ENCODE measurements around the gene CFAP210. TPM values are rescaled to one million over a fixed set of nuclear protein-coding genes. Genes with fewer than 3 reads are reported as not detected.
"Not testable (repeated sequence)": the region's sequence is repeated elsewhere in the genome, so short reads cannot be mapped to it uniquely, and the experiment has no call there.

CFAP210 gene
- total RNA-seq, 6 experiments from 2014 or later, result 0.10 to 0.19 (median 0.13) TPM; not detected in 2

DNA sequence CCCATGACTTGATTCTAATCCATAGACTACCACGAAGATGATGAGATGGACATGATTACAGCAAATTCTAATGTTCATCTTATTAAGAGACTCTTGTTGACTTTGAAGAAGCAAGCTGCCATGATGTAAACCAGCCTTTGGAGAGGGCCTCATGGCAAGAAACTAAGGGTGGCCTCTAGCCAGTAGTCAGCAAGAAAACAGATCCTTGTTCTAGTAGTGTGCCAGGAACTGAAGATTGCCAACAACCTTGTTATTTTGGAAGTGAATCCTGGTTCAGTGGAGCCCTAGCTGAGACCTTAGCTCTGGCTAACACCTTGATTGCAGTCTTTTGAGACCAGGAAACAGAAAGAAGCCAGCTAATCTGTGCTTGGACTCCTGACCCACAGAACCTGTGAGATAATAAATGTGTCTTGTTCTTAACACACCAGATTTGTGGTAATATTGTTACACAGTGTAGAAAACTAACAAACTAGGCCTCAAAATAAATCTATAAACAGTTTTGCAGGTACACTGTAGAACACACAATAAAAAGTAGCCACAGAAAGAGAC lies 10.0 kb upstream of the CFAP210 start:
- no peak overlapping the region for H3K4me3 Mint-ChIP-seq
- H3K27ac Mint-ChIP-seq, result no peak overlapping the region
- TF ChIP-seq, protein P1, sequence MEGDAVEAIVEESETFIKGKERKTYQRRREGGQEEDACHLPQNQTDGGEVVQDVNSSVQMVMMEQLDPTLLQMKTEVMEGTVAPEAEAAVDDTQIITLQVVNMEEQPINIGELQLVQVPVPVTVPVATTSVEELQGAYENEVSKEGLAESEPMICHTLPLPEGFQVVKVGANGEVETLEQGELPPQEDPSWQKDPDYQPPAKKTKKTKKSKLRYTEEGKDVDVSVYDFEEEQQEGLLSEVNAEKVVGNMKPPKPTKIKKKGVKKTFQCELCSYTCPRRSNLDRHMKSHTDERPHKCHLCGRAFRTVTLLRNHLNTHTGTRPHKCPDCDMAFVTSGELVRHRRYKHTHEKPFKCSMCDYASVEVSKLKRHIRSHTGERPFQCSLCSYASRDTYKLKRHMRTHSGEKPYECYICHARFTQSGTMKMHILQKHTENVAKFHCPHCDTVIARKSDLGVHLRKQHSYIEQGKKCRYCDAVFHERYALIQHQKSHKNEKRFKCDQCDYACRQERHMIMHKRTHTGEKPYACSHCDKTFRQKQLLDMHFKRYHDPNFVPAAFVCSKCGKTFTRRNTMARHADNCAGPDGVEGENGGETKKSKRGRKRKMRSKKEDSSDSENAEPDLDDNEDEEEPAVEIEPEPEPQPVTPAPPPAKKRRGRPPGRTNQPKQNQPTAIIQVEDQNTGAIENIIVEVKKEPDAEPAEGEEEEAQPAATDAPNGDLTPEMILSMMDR (IDR thresholded peaks at IDR 0.05), result no peak
- H3K9me3 Mint-ChIP-seq, result no peaks in the 10 kb centered on the region
- no peaks in the 10 kb centered on the region for H3K4me1 Mint-ChIP-seq (ENCODE audit: low read depth)
- peaks cover under 1% of the 10 kb centered on the region; the same call in 1 of the 2 replicates for H3K36me3 Mint-ChIP-seq (ENCODE audit: low read depth)
- no peak for DNase-seq
- no peaks in the 10 kb centered on the region for H3K27me3 Mint-ChIP-seq (ENCODE audit: insufficient read depth)

- H3K4me1 Mint-ChIP-seq (ENCODE audit: low read depth), result no peaks in the 10 kb centered on the region; the same call in 1 of the 2 replicates
- DNase-seq, result no peak
- H3K4me3 Mint-ChIP-seq, result no peak overlapping the region
- H3K36me3 Mint-ChIP-seq (ENCODE audit: low read depth), result peaks cover 4% of the 10 kb centered on the region; the same call in 1 of the 2 replicates
- H3K27ac Mint-ChIP-seq, result no peak overlapping the region
- no peaks in the 10 kb centered on the region for H3K27me3 Mint-ChIP-seq (ENCODE audit: insufficient read depth)
- no peaks in the 10 kb centered on the region for H3K9me3 Mint-ChIP-seq
- TF ChIP-seq, protein P1 (IDR thresholded peaks at IDR 0.05), result no peak
These were observed 8.8 kb upstream of the CFAP210 start for GRCh38 chr2:169702996-169703395.

DNA sequence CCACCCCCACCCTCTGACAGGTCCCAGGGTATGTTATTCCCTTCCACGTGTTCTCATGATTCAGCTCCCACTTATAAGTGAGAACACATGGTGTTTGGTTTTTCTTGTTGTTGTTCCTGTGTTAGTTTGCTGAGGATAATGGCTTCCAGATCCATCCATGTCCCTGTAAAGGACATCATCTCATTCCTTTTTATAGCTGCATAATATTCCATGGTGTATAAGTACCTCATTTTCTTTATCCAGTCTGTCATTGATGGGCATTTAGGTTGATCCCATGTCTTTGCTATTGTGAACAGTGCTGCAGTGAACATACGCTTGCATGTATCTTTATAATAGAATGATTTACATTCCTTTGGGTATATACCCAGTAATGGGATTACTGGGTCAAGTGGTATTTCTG lies 5.0 kb upstream of the CFAP210 start:
- peaks cover 14% of the 10 kb centered on the region for H3K4me1 Mint-ChIP-seq (ENCODE audit: low read depth)
- H3K27ac Mint-ChIP-seq; DNase-seq; H3K27me3 Mint-ChIP-seq (ENCODE audit: insufficient read depth); H3K36me3 Mint-ChIP-seq (ENCODE audit: low read depth); H3K4me3 Mint-ChIP-seq; H3K9me3 Mint-ChIP-seq: not testable (repeated sequence)

- Mint-ChIP-seq H3K36me3 (ENCODE audit: low read depth) (peaks cover 4% of the 10 kb centered on the region; the same call in 1 of the 2 replicates), H3K9me3 (no peaks in the 10 kb centered on the region), H3K4me3 (no peak overlapping the region), H3K27ac (no peak overlapping the region), H3K4me1 (ENCODE audit: low read depth) (peaks cover 23% of the 10 kb centered on the region), H3K27me3 (ENCODE audit: insufficient read depth) (peaks cover 7% of the 10 kb centered on the region)
- DNase-seq, result no peak
- TF ChIP-seq, protein P1 (IDR thresholded peaks at IDR 0.05), result no peak
These were observed 2.2 kb upstream of the CFAP210 start for GRCh38 chr2:169696381-169696780.

DNA sequence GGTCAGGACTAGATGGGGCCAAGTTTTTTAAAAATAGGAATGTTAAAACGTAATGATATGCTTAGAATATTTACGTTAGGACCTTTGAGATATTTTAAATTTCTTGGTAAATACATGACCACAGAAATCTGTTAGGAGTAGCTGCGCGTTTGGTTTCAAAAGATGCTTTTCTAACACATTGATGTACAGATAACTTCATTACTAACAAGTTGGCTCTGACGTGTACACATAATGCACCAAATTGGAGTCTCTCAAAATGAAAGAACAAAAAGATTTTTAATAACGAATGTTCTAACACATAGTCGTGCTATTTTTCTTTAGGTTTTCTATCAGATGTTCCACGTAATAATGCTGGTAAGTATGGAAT lies 672 bp upstream of the CFAP210 start:
- no peak for DNase-seq
- TF ChIP-seq, protein P1 (IDR thresholded peaks at IDR 0.05), result no peak
- H3K27me3 Mint-ChIP-seq (ENCODE audit: insufficient read depth), result peaks cover 8% of the 10 kb centered on the region
- H3K9me3 Mint-ChIP-seq, result peaks cover 5% of the 10 kb centered on the region; the same call in 1 of the 2 replicates
- peaks cover 23% of the 10 kb centered on the region for H3K4me1 Mint-ChIP-seq (ENCODE audit: low read depth)
- peak overlapping the region; percentile 99 for H3K27ac Mint-ChIP-seq
- peak overlapping the region; percentile 94 for H3K4me3 Mint-ChIP-seq
- peaks cover 9% of the 10 kb centered on the region for H3K36me3 Mint-ChIP-seq (ENCODE audit: low read depth)

DNA sequence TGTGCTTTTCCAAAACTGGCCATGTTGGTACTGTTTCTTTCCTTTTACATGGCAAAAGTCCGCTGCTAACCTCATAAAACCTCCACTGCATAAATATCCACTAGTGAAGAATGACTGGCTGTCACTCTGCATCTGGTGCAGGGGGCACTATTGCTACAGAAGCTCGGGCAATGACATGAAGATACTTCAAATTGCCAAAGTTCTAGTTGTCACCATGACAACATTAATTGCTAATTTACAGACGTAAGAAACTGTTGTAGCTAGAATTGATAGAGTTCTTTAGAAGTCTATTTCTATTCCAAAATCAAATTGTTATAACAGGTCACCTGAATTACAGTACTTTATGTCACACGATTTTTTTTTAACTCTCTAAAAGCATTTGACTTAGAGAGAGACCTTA lies 845 bp downstream of the CFAP210 start:
- Mint-ChIP-seq H3K27me3 (ENCODE audit: insufficient read depth) (peaks cover 12% of the 10 kb centered on the region), H3K4me1 (ENCODE audit: low read depth) (peaks cover 23% of the 10 kb centered on the region), H3K27ac (peak overlapping the region; percentile 99), H3K36me3 (ENCODE audit: low read depth) (peaks cover 5% of the 10 kb centered on the region; the same call in 1 of the 2 replicates), H3K4me3 (peak overlapping the region; percentile 94), H3K9me3 (peaks cover 10% of the 10 kb centered on the region; the same call in 1 of the 2 replicates)
- no peak for DNase-seq
- TF ChIP-seq, protein P1 (IDR thresholded peaks at IDR 0.05), result peak; percentile 37; the same call in 1 of the 2 replicates
